Activated CD8-positive, alpha-beta memory T cell treated with anti-CD3 and anti-CD28 coated beads, Interleukin-2, amount 50 U/mL, for 4 hours (primary cell): ENCODE measurements around the gene DAAM1.

ENCODE experiments used
- DNase-seq: peaks from one replicate; pipeline ENCODE4 v3.0.0-alpha.2; 2020

The DAAM1 gene

DNA sequence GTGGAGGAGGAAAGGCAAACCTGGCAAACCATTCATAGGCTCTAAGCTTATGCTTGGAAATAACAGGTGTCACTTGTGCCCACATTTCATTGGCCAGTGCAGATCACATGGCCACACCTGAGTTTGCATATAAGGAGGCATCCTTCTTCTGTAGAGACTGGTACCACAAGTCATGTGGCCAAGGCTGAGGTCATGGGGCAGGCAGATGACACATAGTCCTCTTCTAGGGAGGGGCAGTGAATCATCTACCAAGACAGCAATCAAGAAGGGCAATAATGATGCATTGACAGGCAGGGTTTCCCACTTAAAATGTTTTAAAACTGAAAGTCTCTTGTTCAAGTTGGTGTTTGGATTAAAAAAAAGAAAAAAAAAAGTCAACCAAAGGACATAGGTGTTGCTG, 77.3 kb downstream of the DAAM1 start:
- DNase-seq = peak; percentile 18

GRCh38 chr14:59267046-59267445, 78.6 kb downstream of the DAAM1 start:
- DNase-seq = no peak

GRCh38 chr14:59268011-59268410, 79.5 kb downstream of the DAAM1 start:
- no peak for DNase-seq

DNA sequence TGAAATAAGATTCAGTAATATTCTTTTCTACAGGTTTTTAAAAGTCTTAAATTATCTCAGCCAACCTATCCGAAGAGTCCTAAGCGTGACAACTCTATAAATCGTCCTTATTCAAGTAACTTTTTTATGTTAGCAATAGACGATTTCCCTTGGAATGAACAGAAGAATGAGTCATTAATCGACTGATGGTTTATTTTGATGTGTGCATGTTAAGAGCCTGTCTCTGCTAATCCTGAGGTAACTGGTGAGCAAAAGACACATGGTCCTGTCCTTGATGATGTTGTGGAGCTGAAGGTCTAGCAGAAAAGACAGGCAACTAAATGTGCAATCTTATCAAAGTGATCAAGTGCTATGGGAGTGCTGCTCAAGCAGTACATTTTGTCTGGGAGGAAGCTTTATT, 80.4 kb downstream of the DAAM1 start:
- DNase-seq = no peak

- DNase-seq = no peak
These were observed 81.0 kb downstream of the DAAM1 start for GRCh38 chr14:59269466-59269865.

GRCh38 chr14:59271256-59271655, 82.8 kb downstream of the DAAM1 start:
- DNase-seq = no peak

GRCh38 chr14:59271734-59272133, 83.3 kb downstream of the DAAM1 start:
- no peak for DNase-seq

DNA sequence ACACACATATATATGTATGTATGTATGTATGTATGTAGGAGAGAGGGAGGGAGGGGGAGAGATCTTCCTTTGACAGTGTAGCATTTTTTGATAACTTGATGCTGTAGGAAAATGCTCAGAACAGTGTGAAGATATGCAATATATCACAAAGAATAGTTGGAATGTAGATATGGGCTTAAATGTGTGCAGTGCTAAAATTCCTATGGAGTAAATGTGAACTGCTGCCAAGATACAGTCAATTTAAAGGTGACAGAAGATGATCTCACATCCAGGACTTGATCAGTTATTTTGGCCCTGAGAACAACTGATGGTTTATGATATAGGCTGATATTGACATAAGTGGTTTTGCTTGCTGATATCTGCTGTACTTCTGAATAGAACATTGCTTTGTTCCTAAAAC, 84.2 kb downstream of the DAAM1 start:
- DNase-seq = no peak

DNA sequence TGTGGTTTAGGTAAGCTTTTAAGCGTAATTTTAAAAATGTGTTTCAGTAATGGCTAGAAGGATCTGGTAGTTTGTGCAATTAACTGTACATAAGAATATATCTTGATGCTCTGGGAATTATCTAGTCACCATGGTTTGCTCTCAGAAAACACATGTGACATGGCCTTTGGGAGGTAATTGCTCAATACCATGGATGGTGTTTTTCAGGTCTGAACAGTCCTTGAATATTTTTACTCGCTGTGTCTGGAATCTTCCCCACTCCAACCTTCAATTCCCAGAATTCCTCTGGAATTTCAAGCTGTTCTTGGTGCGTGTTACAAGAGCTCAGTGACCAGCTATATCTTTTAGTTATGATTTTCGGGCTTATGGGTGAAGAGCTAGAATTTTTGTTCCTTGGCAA, 85.3 kb downstream of the DAAM1 start:
- DNase-seq = no peak

GRCh38 chr14:59274991-59275391, 86.5 kb downstream of the DAAM1 start:
- DNase-seq = no peak

DNA sequence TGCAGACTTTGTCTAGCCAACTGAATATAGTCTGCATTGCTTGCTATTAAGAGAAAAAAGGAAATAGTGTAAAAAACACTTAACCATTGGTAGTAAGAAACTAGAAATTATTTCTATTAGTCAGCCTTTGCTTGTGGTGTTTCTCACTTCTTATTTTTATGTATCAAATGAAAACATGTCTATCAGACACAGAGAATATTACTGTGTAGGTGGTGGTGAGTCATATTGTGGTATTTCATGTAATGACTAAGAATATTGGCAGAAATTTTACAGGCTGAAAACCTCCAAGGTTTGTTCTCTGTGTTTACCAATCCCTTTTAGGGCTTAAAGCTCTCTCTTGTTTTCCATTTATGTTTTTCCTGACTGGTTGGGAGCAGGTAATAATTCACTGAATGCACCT, 87.2 kb downstream of the DAAM1 start:
- DNase-seq = no peak

DNA sequence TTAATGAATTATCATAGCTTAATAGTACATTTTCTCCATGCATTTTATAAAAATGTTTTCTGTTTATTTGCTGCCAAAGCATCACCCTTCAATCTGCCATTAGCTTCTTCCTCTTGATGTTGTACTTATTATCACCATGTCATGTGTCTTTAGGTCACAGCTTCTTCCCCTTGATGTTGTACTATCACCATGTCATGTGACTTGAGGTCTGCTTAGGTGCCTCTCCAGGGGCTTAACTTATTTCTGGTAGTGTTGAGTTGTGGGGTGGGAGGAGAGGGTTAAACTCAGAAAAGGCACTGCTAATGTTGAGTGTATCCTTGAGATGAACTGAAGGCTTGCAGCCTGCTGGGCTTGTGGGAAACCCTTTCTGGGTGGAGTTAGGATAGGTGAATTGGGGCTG, 87.8 kb downstream of the DAAM1 start:
- no peak for DNase-seq

DNA sequence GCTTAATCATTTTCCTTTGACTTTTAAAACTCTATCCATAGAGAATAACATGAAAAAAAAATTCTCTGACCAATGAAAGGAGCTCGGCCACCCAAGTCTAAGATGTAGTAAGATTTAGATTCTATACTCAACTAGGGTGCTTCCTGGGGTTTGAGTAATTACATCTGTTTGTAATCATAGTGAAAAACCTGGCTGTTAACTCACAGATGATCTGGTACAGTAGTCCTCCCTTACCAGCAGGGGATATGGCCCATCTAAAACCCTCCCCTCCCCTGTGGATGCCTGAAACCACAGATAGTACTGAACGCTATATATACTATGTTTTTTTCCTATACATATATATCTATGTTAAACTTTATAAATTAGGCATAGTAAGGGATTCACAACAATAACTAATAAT, 89.2 kb downstream of the DAAM1 start:
- no peak for DNase-seq

DNA sequence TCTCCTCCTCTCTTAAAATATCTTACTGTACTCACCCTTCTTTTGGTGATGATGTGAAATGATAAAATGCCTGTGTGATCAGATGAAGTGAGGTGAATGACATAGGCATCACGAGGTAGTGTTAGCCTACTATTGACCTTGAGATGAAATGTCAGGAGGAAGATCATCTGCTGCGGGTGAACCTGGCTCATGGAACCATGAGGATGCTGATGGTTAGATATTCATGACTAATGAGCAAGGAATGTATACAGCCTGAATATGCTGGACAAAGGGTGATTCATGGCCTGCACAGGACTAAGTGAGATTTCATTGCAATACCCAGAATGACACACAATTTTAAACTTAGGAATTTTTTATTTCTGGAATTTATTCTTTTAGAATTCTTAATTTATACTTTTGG, 89.6 kb downstream of the DAAM1 start:
- DNase-seq = no peak

DNA sequence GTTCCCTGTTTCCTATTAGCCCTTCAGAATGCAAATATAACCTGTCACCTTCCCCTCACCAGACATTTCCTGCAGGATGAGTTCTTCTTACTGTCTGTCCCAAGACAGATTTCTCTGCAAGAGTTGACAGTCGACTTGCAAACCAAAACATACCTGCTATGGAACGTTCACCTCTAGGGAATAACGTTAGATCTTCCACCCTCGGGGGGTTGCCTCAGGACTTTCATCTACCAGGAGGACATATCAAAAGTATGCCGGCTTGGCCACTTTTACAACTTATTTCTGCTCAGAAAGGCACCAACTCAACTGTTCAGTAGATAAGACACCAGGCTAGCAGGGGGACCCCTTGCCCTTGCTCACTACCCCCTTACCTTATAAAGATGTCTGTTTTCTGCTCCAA, 92.5 kb downstream of the DAAM1 start:
- no peak for DNase-seq

GRCh38 chr14:59281609-59282377, 93.3 kb downstream of the DAAM1 start:
- no peak for DNase-seq

GRCh38 chr14:59282378-59282765, 93.9 kb downstream of the DAAM1 start:
- no peak for DNase-seq

DNA sequence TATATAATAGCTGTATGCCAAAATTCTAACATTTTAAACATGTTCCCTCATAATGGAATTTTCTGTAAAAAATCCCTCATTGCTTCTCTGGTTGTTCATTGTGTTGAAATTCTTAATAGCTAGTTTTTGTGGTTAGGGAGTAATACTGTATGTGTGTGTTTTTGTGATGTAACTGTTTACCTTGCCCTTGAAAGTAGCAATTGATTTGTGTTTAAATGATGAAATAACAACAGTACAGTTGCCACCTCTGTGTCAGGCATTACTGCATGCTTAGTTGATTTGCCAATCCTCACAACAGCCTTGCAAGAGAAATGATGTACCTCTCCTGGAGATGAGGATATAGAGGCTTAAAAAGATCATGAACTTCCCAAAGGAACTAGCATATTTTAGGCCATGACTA, 94.9 kb downstream of the DAAM1 start:
- no peak for DNase-seq

DNA sequence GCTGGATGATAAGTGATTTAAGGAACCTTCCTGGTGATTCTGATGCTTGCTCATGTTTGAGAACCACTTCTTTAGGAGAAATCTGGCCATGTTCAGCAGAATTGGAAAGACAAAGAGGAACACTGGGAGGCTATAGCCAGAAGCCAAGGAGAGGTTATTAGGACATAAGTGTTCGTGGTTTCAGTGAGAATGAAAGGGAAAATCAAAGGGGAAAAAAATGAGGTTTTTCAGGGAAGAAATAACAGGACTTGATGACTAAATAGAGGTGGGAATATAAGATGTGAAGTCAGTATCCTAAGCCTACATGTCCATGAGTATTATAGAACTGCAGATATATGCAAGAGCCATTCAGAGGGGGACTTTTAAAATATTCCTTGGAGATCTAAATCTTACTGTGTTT, 95.6 kb downstream of the DAAM1 start:
- no peak for DNase-seq

DNA sequence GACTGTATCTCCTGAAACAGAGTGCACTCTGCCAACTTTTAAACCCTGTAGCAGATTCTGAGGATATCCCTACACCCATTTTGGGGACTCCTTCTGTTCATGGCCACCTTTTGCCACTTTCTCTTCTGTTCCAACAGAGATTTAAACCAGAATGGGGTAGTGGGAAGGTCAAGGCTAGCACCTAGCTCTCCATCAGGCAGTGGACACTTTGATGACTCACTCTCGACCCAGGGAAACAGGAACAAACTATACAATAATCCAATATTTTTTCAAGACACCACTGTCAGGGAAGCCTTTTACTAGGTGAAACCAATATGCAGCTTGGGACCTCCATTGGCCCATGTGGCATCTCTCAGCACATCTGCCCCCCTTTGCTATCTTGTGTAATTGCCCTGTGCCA, 103.6 kb downstream of the DAAM1 start:
- DNase-seq = no peak

- no peak for DNase-seq
These were observed 104.6 kb downstream of the DAAM1 start for GRCh38 chr14:59292921-59293534.

- no peak for DNase-seq
These were observed 105.6 kb downstream of the DAAM1 start for GRCh38 chr14:59293935-59294661.

- DNase-seq = no peak
These were observed 106.2 kb downstream of the DAAM1 start for GRCh38 chr14:59294662-59294992.

GRCh38 chr14:59295951-59296350, 107.5 kb downstream of the DAAM1 start:
- DNase-seq = no peak
